Measurements from ENCODE around the gene COX7A2L.
"Not testable (repeated sequence)": the region's sequence is repeated elsewhere in the genome, so short reads cannot be mapped to it uniquely, and the experiment has no call there.

The COX7A2L gene

GRCh38 chr2:42360890-42361727 lies at the start of gene COX7A2L:
Gene COX7A2L (minus strand): TSS chr2:42361217. CDS start chr2:42361161, 56 bp downstream.
- DNase-seq: peak; percentile 98

- no peak for DNase-seq
These were observed 47.0 kb upstream of the COX7A2L start for GRCh38 chr2:42408009-42408408.

GRCh38 chr2:42407476-42407875 lies 46.5 kb upstream of the COX7A2L start:
- no peak for DNase-seq

- no peak for DNase-seq
These were observed 43.7 kb upstream of the COX7A2L start for GRCh38 chr2:42404676-42405075.

DNA sequence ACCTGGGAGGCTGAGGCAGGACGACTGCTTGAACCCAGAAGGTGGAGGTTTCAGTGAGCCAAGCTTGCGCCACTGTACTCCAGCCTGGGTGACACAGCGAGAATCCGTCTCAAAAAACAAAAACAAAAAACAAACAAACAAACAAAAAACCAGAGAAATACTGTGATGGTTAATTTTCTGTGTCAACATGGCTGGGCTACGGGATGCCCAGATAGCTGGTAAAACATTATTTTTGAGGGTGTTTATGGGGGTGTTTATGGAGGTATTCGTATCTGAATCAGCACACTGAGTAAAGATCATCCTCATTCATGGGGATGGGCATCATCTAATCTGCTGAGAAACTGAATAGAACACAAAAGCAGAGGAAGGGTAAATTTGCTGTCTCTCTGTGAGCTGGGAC lies 40.8 kb upstream of the COX7A2L start:
- DNase-seq: no peak

GRCh38 chr2:42398052-42398451 lies 37.0 kb upstream of the COX7A2L start:
- not testable (repeated sequence) for DNase-seq

DNA sequence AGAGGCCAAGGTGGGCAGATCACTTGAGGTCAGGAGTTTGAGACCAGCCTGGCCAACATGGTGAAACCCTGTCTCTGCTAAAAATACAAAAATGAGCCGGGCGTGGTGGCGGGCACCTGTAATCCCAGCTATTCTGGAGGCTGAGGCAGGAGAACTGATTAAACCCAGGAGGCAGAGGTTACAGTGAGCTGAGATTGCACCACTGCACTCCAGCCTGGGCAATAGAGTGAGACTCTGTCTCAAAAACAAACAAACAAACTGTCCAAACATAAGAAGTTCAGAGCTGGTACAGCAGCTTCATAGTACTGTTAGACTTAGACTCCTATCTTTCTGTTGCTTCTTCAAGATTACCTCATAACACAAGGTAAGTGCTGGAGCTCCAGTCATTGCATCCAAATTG lies 32.3 kb upstream of the COX7A2L start:
- not testable (repeated sequence) for DNase-seq

GRCh38 chr2:42392191-42392590 lies 31.2 kb upstream of the COX7A2L start:
- no peak for DNase-seq

DNA sequence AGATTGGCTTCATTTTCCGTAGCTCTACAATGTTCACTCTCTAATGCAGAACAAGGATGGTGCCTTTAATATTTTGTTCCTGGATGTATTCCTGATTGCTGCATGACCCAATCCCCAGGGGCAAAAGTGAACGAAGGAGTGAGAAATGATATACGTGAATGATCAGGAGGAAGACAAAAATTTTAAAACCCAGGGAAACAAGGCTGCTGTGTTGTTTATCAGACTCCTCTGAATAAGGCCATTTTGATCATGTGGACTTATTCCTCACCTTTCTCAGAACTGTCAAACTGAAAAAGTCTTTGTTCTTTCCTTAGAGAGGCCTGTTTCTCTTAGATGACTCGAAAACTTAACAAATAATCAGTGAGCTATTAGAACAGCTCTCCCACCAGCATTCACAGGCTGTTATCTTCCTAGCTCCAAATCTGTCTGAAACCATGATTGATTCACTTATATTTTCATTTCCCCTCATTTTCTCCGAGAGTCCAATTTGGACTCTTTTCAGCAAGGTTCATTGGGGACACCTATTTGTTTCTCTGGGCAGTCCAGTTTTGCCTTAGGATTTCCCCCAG lies 29.5 kb upstream of the COX7A2L start:
- DNase-seq: no peak

DNA sequence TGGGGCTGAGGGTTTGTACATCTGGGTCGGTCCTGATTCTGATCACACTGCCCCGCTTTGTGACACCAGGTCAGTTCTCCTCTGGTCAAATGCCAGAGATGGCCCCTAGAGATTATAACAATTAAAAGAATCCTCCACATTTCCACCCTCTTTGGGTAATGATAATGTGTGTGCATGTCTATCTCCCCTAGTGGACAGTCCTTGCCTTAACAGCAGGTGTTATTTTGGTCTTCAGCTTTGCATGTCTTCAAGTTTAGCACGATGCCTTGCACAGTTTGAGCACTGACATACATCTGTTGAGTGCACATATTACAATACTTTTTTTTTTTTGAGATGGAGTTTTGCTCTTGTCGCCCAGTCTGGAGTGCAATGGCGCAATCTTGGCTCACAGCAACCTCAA lies 25.7 kb upstream of the COX7A2L start:
- DNase-seq: no peak

- no peak for DNase-seq
These were observed 24.2 kb upstream of the COX7A2L start for GRCh38 chr2:42385225-42385624.

GRCh38 chr2:42383855-42384530 lies 23.0 kb upstream of the COX7A2L start:
- no peak for DNase-seq

- no peak for DNase-seq
These were observed 21.1 kb upstream of the COX7A2L start for GRCh38 chr2:42382144-42382543.

DNA sequence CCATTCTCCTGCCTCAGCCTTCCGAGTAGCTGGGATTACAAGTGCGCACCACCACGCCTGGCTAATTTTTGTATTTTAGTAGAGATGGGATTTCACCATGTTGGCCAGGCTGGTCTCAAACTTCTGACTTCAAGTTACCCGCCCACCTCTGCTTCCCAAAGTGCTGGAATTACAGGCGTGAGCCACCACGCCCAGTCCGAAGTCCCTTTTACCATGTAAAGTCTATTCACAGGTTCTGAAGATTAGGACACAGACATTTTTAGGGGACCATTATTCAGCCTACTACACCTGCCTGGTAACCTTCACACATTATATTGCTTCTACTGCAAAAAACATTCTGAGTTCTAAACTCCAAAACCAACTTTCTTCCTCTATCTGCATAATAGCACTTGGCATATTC lies 19.0 kb upstream of the COX7A2L start:
- DNase-seq: not testable (repeated sequence)

- DNase-seq: no peak
These were observed 17.4 kb upstream of the COX7A2L start for GRCh38 chr2:42378415-42378814.

- no peak for DNase-seq
These were observed 15.7 kb upstream of the COX7A2L start for GRCh38 chr2:42376758-42377157.

DNA sequence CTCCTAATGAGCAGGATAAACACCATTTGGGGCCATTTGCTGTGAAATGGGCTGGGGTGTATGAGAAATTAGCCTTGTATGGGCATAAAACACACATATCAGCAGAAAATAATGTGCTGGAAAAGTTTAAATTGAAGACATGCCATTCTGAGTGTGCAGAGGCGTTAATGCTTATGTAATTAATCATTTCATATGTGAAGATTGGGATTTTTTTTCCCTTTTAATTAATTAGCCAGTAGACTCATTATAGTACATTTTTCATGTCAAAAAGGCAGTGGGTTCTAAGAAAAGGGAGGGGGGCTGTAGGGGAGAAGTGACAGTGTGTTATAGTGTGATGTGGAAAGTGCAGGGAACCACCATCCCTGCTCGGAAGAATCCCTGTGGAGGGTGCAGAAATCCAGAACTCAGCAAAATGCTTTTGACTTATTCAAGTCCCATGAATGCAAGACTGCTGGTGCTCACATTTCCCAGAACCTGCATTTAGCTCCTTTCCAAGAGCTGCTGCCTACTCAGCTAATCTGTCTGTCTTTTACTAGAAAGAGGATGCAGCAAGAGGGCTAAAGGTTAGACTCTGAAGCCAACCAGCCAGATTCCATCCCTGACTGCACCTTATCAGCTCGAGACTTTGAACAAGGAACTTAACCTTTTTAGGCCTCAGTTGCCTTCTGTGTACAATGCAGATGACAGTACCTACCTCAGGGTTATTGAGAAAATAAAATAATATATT lies 11.6 kb upstream of the COX7A2L start:
- DNase-seq: no peak

GRCh38 chr2:42371611-42372473 lies 10.8 kb upstream of the COX7A2L start:
- DNase-seq: no peak

- no peak for DNase-seq
These were observed 8.7 kb upstream of the COX7A2L start for GRCh38 chr2:42369532-42370229.

DNA sequence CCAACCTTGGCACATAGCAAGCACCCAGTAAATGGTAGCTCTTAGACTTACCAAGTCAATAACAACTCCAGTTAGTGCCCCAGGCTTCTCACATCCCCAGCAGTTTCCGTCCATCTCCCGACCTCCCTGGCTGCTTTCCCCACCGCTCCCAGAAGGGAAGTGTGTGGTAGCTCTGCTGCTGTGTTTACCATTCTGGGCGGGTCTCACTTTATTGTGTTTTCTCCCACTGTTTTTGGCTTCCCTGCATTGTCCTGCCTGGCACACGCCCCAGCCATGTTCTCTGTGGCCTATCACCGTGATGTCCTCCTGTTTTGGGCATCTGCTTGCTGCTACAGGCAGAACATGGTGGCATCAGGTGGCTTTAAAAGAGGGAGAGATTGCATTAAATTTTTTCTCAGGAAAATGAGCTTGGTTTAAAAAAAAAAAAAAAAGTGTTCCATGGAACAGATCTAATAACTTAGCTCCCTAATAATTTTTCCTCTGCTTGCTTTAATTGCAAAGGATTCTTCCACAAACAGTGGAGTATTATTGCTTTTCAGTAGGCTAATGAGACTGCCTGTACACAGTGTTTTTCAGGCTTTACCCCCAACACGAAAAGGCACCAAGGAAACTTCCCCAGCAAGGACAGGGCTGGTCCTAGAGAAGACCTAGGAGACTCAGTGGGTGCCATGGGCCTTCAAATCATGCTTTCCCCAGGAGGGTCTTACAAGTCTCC lies 8.0 kb upstream of the COX7A2L start:
- no peak for DNase-seq

DNA sequence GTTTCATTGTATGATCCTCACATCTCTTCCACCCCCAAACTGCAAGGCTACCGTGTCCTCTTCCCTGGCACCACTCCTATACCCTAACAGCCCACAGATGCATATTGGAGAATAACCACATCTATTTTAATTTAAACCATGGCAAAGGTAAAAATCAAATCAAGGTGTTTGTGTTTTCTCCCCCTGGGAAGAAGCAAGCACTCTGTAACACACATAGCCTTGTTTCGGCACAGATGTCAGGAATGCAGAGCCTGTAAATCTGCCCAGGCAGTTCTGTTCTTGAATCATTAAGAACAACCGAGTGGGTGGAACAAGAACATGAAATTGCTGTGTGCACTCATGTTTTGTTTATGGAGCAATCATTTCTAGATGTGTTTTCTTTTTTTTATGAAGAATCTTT lies 6.8 kb upstream of the COX7A2L start:
- no peak for DNase-seq

Data from right hindlimb (tissue), 1 donor.